ENCODE measurements around the gene MINK1. TPM values are rescaled to one million over a fixed set of nuclear protein-coding genes. Genes with fewer than 3 reads are reported as not detected.

The MINK1 gene
- total and polyA plus RNA-seq, 2 of the 13 experiments (the other 11 are each of a cell fraction or from before 2014, with no cell fraction given) = 17.2 to 63.9 TPM

DNA sequence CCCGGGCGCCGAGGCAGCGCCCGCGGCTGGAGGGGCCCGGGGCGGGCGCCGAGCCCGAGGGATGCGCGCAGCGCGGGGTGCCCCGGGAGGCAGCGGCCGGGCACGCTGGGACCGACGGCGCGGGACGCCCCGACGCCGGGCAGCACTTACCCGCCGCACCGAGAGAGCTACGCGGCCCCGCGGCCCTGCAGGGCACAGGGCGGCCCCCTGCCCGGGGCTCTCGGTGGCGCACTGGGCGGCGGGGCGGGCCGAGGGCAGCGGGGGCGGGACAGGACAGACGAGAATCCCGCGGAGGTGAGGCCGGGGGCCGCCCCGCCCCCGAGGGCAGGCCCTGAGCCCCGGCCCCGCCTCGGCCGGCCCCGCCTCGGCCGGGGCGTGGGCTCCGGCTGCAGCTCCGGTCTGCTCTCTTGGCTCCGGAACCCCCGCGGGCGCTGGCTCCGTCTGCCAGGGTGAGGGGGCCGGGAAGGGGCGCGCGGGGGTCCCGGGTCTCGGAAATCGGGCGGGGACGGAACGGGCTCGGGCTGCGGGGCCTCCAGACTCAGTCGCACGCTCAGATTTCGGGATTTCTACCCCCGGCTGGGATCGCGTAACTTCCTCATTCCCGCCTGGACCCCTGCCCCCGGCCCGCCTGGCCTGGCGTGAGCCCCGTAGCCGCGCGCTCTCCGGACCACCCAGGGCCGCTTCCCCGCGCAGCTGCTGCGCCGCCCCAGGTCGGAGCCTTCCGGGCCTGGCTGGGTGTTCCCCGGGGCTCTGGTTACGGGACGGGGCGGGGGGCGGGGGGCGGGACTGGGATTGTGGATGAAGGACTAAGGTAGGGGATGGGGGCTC, 26.1 kb upstream of the MINK1 start, which contains the start of gene PLD2 (continued):
- TF ChIP-seq PRMT3 (CRISPR knock-in tag; IDR thresholded peaks at IDR 0.05; ENCODE audit: borderline replicate concordance, low read depth) (no peak), ZSCAN30 (CRISPR knock-in tag; IDR thresholded peaks at IDR 0.05) (no peak), TEAD2 (CRISPR knock-in tag; IDR thresholded peaks at IDR 0.05) (no peak), MED13 (CRISPR knock-in tag; IDR thresholded peaks at IDR 0.05) (no peak), MAFK (conservative IDR thresholded peaks at IDR 0.05 in 1 of 2, IDR thresholded peaks at IDR 0.05 in 1 of 2; ENCODE audit: low read length in 2 of 2) (no peak), SPEN (CRISPR knock-in tag; IDR thresholded peaks at IDR 0.05; ENCODE audit: low read depth) (peak; percentile 40; the same call in 1 of the 2 replicates), ZNF263 (CRISPR knock-in tag; IDR thresholded peaks at IDR 0.05) (no peak), ZNF124 (CRISPR knock-in tag; IDR thresholded peaks at IDR 0.05) (no peak), ZNF816 (CRISPR knock-in tag; IDR thresholded peaks at IDR 0.05; ENCODE audit: borderline replicate concordance) (no peak), JDP2 (CRISPR knock-in tag; IDR thresholded peaks at IDR 0.05; ENCODE audit: borderline replicate concordance) (no peak), POLR2AphosphoS5 (IDR thresholded peaks at IDR 0.05; ENCODE audit: low read depth, low read length) (peak; percentile 48), TOE1 (CRISPR knock-in tag; IDR thresholded peaks at IDR 0.05) (no peak), HNRNPH1 (optimal IDR thresholded peaks at IDR 0.05; ENCODE audit: low read depth, low read length) (no peak), ZNF746 (CRISPR knock-in tag; IDR thresholded peaks at IDR 0.05) (no peak), CC2D1A (CRISPR knock-in tag; IDR thresholded peaks at IDR 0.05) (no peak), ZNF17 (CRISPR knock-in tag; IDR thresholded peaks at IDR 0.05) (no peak), ZNF781 (CRISPR knock-in tag; IDR thresholded peaks at IDR 0.05; ENCODE audit: borderline replicate concordance, not compliant biosample characterization) (no peak), ATF7-NPFF (CRISPR knock-in tag; IDR thresholded peaks at IDR 0.05; ENCODE audit: low read depth) (no peak), DR1 (CRISPR knock-in tag; IDR thresholded peaks at IDR 0.05) (no peak), ZNF44 (CRISPR knock-in tag; IDR thresholded peaks at IDR 0.05) (no peak), SMAD3 (CRISPR knock-in tag; IDR thresholded peaks at IDR 0.05) (no peak), POGK (CRISPR knock-in tag; conservative IDR thresholded peaks at IDR 0.05) (no peak), ZNF431 (CRISPR knock-in tag; IDR thresholded peaks at IDR 0.05; ENCODE audit: borderline replicate concordance, low read depth) (0 out of 2 replicates have a peak, but pooled peaks have one; percentile 35), MIXL1 (CRISPR knock-in tag; IDR thresholded peaks at IDR 0.05) (no peak), SOX13 (IDR thresholded peaks at IDR 0.05) (no peak), SOX13 (CRISPR knock-in tag; conservative IDR thresholded peaks at IDR 0.05 in 1 of 2, IDR thresholded peaks at IDR 0.05 in 1 of 2) (no peak)
- TF ChIP-seq, protein P1, sequence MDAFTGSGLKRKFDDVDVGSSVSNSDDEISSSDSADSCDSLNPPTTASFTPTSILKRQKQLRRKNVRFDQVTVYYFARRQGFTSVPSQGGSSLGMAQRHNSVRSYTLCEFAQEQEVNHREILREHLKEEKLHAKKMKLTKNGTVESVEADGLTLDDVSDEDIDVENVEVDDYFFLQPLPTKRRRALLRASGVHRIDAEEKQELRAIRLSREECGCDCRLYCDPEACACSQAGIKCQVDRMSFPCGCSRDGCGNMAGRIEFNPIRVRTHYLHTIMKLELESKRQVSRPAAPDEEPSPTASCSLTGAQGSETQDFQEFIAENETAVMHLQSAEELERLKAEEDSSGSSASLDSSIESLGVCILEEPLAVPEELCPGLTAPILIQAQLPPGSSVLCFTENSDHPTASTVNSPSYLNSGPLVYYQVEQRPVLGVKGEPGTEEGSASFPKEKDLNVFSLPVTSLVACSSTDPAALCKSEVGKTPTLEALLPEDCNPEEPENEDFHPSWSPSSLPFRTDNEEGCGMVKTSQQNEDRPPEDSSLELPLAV (CRISPR knock-in tag; conservative IDR thresholded peaks at IDR 0.05; ENCODE audit: low read depth) = no peak
- TF ChIP-seq, protein P2, sequence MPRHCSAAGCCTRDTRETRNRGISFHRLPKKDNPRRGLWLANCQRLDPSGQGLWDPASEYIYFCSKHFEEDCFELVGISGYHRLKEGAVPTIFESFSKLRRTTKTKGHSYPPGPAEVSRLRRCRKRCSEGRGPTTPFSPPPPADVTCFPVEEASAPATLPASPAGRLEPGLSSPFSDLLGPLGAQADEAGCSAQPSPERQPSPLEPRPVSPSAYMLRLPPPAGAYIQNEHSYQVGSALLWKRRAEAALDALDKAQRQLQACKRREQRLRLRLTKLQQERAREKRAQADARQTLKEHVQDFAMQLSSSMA (CRISPR knock-in tag; IDR thresholded peaks at IDR 0.05) = no peak
